H9 (cell line): ENCODE results near the gene EXD2. TPM values are rescaled to one million over a fixed set of nuclear protein-coding genes. Genes with fewer than 3 reads are reported as not detected.

Experiments
- DNase-seq: peaks from one replicate; pipeline ENCODE4 v3.0.0-alpha.2; 2017
- H2AFZ ChIP-seq: one replicate; pipeline ENCODE4 v1.6.1; 2013; ENCODE audit warnings: mild to moderate bottlenecking, low read length, control low read depth, moderate library complexity
- H2AK5ac ChIP-seq: 2 replicates; pipeline ENCODE4 v1.6.1; 2013; ENCODE audit warnings: low read length, control low read depth, mixed read lengths; ENCODE audit not compliant: insufficient read length
- H2BK120ac ChIP-seq: one replicate; pipeline ENCODE4 v1.6.1; 2013; ENCODE audit warnings: low read depth, mild to moderate bottlenecking, low read length, control low read depth, inconsistent platforms; ENCODE audit not compliant: poor library complexity, severe bottlenecking
- H2BK12ac ChIP-seq: 2 replicates; pipeline ENCODE4 v1.6.1; 2013; ENCODE audit warnings: low read length, control low read depth, mixed read lengths, low read depth; ENCODE audit not compliant: insufficient read length
- H2BK15ac ChIP-seq: 2 replicates; pipeline ENCODE4 v1.6.1; 2013; ENCODE audit warnings: low read depth, low read length, control low read depth
- H2BK20ac ChIP-seq: one replicate; pipeline ENCODE4 v1.6.1; 2013; ENCODE audit warnings: low read depth, mild to moderate bottlenecking, low read length, control low read depth, inconsistent platforms; ENCODE audit not compliant: poor library complexity, severe bottlenecking
- H2BK5ac ChIP-seq: 2 replicates; pipeline ENCODE4 v1.6.1; 2013; ENCODE audit warnings: low read length, control low read depth, mixed read lengths; ENCODE audit not compliant: insufficient read length
- H3K14ac ChIP-seq: 2 replicates; pipeline ENCODE4 v1.6.1; 2013; ENCODE audit warnings: low read length, control low read depth; ENCODE audit not compliant: insufficient read depth
- H3K18ac ChIP-seq: 2 replicates; pipeline ENCODE4 v1.6.1; 2013; ENCODE audit warnings: low read depth, mild to moderate bottlenecking, mixed read lengths, low read length, control low read depth; ENCODE audit not compliant: insufficient read length
- H3K23ac ChIP-seq: 2 replicates; pipeline ENCODE4 v1.6.1; 2013; ENCODE audit warnings: low read length, control low read depth, mixed read lengths, low read depth; ENCODE audit not compliant: insufficient read length
- H3K23me2 ChIP-seq: 2 replicates; pipeline ENCODE4 v1.6.1; 2013; ENCODE audit warnings: low read depth, mild to moderate bottlenecking, mixed read lengths, low read length, control low read depth; ENCODE audit not compliant: insufficient read length, poor library complexity, severe bottlenecking
- H3K27ac ChIP-seq: 2 replicates; pipeline ENCODE4 v1.5.1; 2013; ENCODE audit warnings: low read length, control low read depth, mixed read lengths, low read depth; ENCODE audit not compliant: insufficient read length
- H3K27me3 ChIP-seq: 2 replicates; pipeline ENCODE4 v1.6.1; 2013; ENCODE audit warnings: low read length, control low read depth, inconsistent platforms; ENCODE audit not compliant: insufficient read depth
- H3K4ac ChIP-seq: 2 replicates; pipeline ENCODE4 v1.6.1; 2013; ENCODE audit warnings: low read depth, mild to moderate bottlenecking, control low read depth, inconsistent platforms, low read length, moderate library complexity
- H3K4me1 ChIP-seq: 2 replicates; pipeline ENCODE4 v1.6.1; 2013; ENCODE audit warnings: low read length, control low read depth, inconsistent platforms; ENCODE audit not compliant: insufficient read depth
- H3K4me2 ChIP-seq: 2 replicates; pipeline ENCODE4 v1.6.1; 2013; ENCODE audit warnings: low read length, control low read depth, mixed read lengths; ENCODE audit not compliant: insufficient read length, insufficient read depth
- H3K56ac ChIP-seq: 2 replicates; pipeline ENCODE4 v1.6.1; 2013; ENCODE audit warnings: low read depth, mild to moderate bottlenecking, mixed read lengths, low read length, control low read depth; ENCODE audit not compliant: insufficient read length
- H3K79me1 ChIP-seq: 2 replicates; pipeline ENCODE4 v1.6.1; 2013; ENCODE audit warnings: low read depth, mild to moderate bottlenecking, moderate library complexity, low read length, control low read depth, inconsistent platforms; ENCODE audit not compliant: insufficient read depth, poor library complexity, severe bottlenecking
- H3K79me2 ChIP-seq: 2 replicates; pipeline ENCODE4 v1.6.1; 2013; ENCODE audit warnings: low read length, control low read depth, inconsistent platforms; ENCODE audit not compliant: insufficient read depth
- H3K9ac ChIP-seq: 2 replicates; pipeline ENCODE4 v1.6.1; 2013; ENCODE audit warnings: low read length, control low read depth, mixed read lengths; ENCODE audit not compliant: insufficient read length; ENCODE audit errors: extremely low read depth
- H3K9me3 ChIP-seq: one replicate; pipeline ENCODE4 v1.6.1; 2013; ENCODE audit warnings: low read depth, low read length, inconsistent platforms; ENCODE audit not compliant: control insufficient read depth
- H3T11ph ChIP-seq: one replicate; pipeline ENCODE4 v1.6.1; 2013; ENCODE audit warnings: mild to moderate bottlenecking, low read length, control low read depth, inconsistent platforms
- H4K20me1 ChIP-seq: one replicate; pipeline ENCODE4 v1.6.1; 2013; ENCODE audit not compliant: control insufficient read depth, insufficient read length, insufficient read depth
- H4K5ac ChIP-seq: 2 replicates; pipeline ENCODE4 v1.6.1; 2013; ENCODE audit warnings: low read depth, mild to moderate bottlenecking, mixed read lengths, low read length, control low read depth; ENCODE audit not compliant: insufficient read length
- H4K8ac ChIP-seq: replicated peaks from 2 replicates; pipeline ENCODE4 v1.6.1; 2013; ENCODE audit warnings: low read length, control low read depth, mixed read lengths, low read depth; ENCODE audit not compliant: insufficient read length
- H4K91ac ChIP-seq: 2 replicates; pipeline ENCODE4 v1.6.1; 2013; ENCODE audit warnings: low read depth, mild to moderate bottlenecking, moderate library complexity, mixed read lengths, low read length, control low read depth; ENCODE audit not compliant: insufficient read length
- H3K27ac Mint-ChIP-seq, 3 experiments: 2 replicates in 2 of 3; 3 replicates in 1 of 3; pipeline ENCODE4 v1.8.0; 2020 to 2021; ENCODE audit warnings: mixed read lengths in 3 of 3, mild to moderate bottlenecking in 1 of 3, moderate library complexity in 1 of 3
- H3K27me3 Mint-ChIP-seq: 2 replicates; pipeline ENCODE4 v1.8.0; 2021; ENCODE audit warnings: low read depth, mild to moderate bottlenecking, moderate library complexity, mixed read lengths
- H3K36me3 Mint-ChIP-seq, 3 experiments: 2 replicates in 2 of 3; 3 replicates in 1 of 3; pipeline ENCODE4 v1.8.0; 2020 to 2021; ENCODE audit warnings: low read depth in 3 of 3, mixed read lengths in 3 of 3; ENCODE audit not compliant: insufficient read depth in 1 of 3
- H3K4me1 Mint-ChIP-seq, 2 experiments: 2 replicates each; pipeline ENCODE4 v1.8.0; 2020; ENCODE audit warnings: mixed read lengths in 2 of 2
- H3K4me3 Mint-ChIP-seq, 2 experiments: 2 replicates in 1 of 2; 3 replicates in 1 of 2; pipeline ENCODE4 v1.8.0; 2020 to 2021; ENCODE audit warnings: mild to moderate bottlenecking in 2 of 2, mixed read lengths in 2 of 2, moderate library complexity in 1 of 2
- H3K9me3 Mint-ChIP-seq, 2 experiments: 2 replicates in 1 of 2; 3 replicates in 1 of 2; pipeline ENCODE4 v1.8.0; 2020; ENCODE audit warnings: mild to moderate bottlenecking in 2 of 2, mixed read lengths in 2 of 2, moderate library complexity in 1 of 2
- WGBS: extraction: QIAGEN DNeasy Blood & Tissue Kit; methylation state at CpG from one replicate; pipeline ENCODE4 v1.1.7; 2013; ENCODE audit warnings: missing lambda C conversion rate, low lambda C conversion rate, mixed read lengths; ENCODE audit not compliant: insufficient read length; ENCODE audit errors: extremely low coverage; 5-methylcytosine and 5-hydroxymethylcytosine counted together
- total RNA-seq: library from RNA; stranded (reverse); gene quantifications from 2 replicates; pipeline ENCODE4 v1.2.1, GENCODE V29; 2021
- TF ChIP-seq, protein P1 (sequence below): fragments of 200-600 bp; sonication (generic); conservative IDR thresholded peaks from 3 replicates; pipeline ENCODE4 v1.8.0; 2021; ENCODE audit warnings: antibody characterized with exemption, mild to moderate bottlenecking

Gene EXD2
- total RNA-seq, 1 experiment from 2014 or later: 19.6 TPM

- no peak overlapping the region for H2BK120ac ChIP-seq
- H3K4me1 ChIP-seq: peaks cover 4% of the 10 kb centered on the region
- no peaks in the 10 kb centered on the region for H3K79me2 ChIP-seq
- no peak for DNase-seq
- H4K20me1 ChIP-seq: no peaks in the 10 kb centered on the region
- no peak overlapping the region for H3K23ac ChIP-seq
- H3K56ac ChIP-seq: no peak overlapping the region
- H3K27ac ChIP-seq: no peak overlapping the region
- no peaks in the 10 kb centered on the region for H3K9me3 Mint-ChIP-seq
- WGBS: no CpG with 5 or more reads among the region's 1 CpG
- H2AFZ ChIP-seq: no peak overlapping the region
- no peak overlapping the region for H3K27ac Mint-ChIP-seq
- H2BK5ac ChIP-seq: no peak overlapping the region
- peaks cover 19 to 24% of the 10 kb centered on the region in 2 experiments for H3K4me1 Mint-ChIP-seq
- no peak overlapping the region for H3K4ac ChIP-seq
- no peak overlapping the region for H4K91ac ChIP-seq
- no peak overlapping the region for H2BK12ac ChIP-seq
- no peak overlapping the region for H3K4me2 ChIP-seq
- no peaks in the 10 kb centered on the region for H3K23me2 ChIP-seq
- no peak overlapping the region for H3T11ph ChIP-seq
- H3K36me3 Mint-ChIP-seq: peaks cover 0 to 8% (median 0%) of the 10 kb centered on the region in 3 experiments; a peak in 2 of 7 replicates
- peaks cover 5% of the 10 kb centered on the region for H3K79me1 ChIP-seq
- H2BK20ac ChIP-seq: no peak overlapping the region
- H2BK15ac ChIP-seq: no peak overlapping the region
- no peaks in the 10 kb centered on the region for H3K27me3 ChIP-seq
- no peaks in the 10 kb centered on the region; the same call in 1 of the 2 replicates for H3K27me3 Mint-ChIP-seq
- no peak overlapping the region for H3K9ac ChIP-seq
- TF ChIP-seq, protein P1, sequence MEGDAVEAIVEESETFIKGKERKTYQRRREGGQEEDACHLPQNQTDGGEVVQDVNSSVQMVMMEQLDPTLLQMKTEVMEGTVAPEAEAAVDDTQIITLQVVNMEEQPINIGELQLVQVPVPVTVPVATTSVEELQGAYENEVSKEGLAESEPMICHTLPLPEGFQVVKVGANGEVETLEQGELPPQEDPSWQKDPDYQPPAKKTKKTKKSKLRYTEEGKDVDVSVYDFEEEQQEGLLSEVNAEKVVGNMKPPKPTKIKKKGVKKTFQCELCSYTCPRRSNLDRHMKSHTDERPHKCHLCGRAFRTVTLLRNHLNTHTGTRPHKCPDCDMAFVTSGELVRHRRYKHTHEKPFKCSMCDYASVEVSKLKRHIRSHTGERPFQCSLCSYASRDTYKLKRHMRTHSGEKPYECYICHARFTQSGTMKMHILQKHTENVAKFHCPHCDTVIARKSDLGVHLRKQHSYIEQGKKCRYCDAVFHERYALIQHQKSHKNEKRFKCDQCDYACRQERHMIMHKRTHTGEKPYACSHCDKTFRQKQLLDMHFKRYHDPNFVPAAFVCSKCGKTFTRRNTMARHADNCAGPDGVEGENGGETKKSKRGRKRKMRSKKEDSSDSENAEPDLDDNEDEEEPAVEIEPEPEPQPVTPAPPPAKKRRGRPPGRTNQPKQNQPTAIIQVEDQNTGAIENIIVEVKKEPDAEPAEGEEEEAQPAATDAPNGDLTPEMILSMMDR: no peak
- H3K4me3 Mint-ChIP-seq: no peak overlapping the region
- no peak overlapping the region for H3K14ac ChIP-seq
- H3K9me3 ChIP-seq: no peaks in the 10 kb centered on the region
- no peak overlapping the region for H4K8ac ChIP-seq
- no peak overlapping the region for H3K18ac ChIP-seq
- H2AK5ac ChIP-seq: no peak overlapping the region
- no peak overlapping the region for H4K5ac ChIP-seq
These were observed 49.7 kb upstream of the EXD2 start for GRCh38 chr14:69141550-69141949.
